Natural killer cell treated with Interleukin-12 subunit alpha and Interleukin-12 subunit beta and Interleukin-15 and Interleukin-18, amount 100 ng/mL, for 72 hours (primary cell): Measurements from ENCODE around the gene CAPN1. TPM values are rescaled to one million over a fixed set of nuclear protein-coding genes. Genes with fewer than 3 reads are reported as not detected.
A peak's percentile ranks its signal among the peaks of the same experiment; 100 is the strongest.
"Not testable (repeated sequence)": the region's sequence is repeated elsewhere in the genome, so short reads cannot be mapped to it uniquely, and the experiment has no call there.

ENCODE experiments used
- ATAC-seq, 2 donors: fragments of 150-1000 bp; cut with Tn5 transposase in 1 of 2; sonication (Bioruptor Pico), chemical (Tn5 transposase) in 1 of 2; 2 replicates each; pipeline ENCODE4 v1.10.0; 2021
- DNase-seq: peaks from one replicate; pipeline ENCODE4 v3.0.0; 2022; ENCODE audit warnings: low spot score
- H3K27ac Mint-ChIP-seq, 2 donors: 1 replicate in 1 of 2; 2 replicates in 1 of 2; pipeline ENCODE4 v1.8.0; 2022; ENCODE audit warnings: mixed read lengths in 2 of 2, mild to moderate bottlenecking in 1 of 2, moderate library complexity in 1 of 2
- H3K27me3 Mint-ChIP-seq, 2 donors: 1 replicate in 1 of 2; 2 replicates in 1 of 2; pipeline ENCODE4 v1.8.0; 2022; ENCODE audit warnings: mixed read lengths in 2 of 2
- H3K36me3 Mint-ChIP-seq: one replicate; pipeline ENCODE4 v1.8.0; 2022; ENCODE audit warnings: mixed read lengths
- H3K4me1 Mint-ChIP-seq, 2 donors: 1 replicate in 1 of 2; 2 replicates in 1 of 2; pipeline ENCODE4 v1.8.0; 2022; ENCODE audit warnings: low read depth in 2 of 2, mixed read lengths in 2 of 2, mild to moderate bottlenecking in 1 of 2
- H3K4me3 Mint-ChIP-seq: one replicate; pipeline ENCODE4 v1.8.0; 2022; ENCODE audit warnings: mixed read lengths
- H3K9me3 Mint-ChIP-seq: 2 replicates; pipeline ENCODE4 v1.8.0; 2022; ENCODE audit warnings: mixed read lengths
- total RNA-seq, 2 donors: library from RNA; stranded (reverse); gene quantifications; one replicate each; pipeline ENCODE4 v1.2.3, GENCODE V29; 2022

CAPN1 gene
- total RNA-seq, 2 donors from 2014 or later, result 141 to 146 TPM

DNA sequence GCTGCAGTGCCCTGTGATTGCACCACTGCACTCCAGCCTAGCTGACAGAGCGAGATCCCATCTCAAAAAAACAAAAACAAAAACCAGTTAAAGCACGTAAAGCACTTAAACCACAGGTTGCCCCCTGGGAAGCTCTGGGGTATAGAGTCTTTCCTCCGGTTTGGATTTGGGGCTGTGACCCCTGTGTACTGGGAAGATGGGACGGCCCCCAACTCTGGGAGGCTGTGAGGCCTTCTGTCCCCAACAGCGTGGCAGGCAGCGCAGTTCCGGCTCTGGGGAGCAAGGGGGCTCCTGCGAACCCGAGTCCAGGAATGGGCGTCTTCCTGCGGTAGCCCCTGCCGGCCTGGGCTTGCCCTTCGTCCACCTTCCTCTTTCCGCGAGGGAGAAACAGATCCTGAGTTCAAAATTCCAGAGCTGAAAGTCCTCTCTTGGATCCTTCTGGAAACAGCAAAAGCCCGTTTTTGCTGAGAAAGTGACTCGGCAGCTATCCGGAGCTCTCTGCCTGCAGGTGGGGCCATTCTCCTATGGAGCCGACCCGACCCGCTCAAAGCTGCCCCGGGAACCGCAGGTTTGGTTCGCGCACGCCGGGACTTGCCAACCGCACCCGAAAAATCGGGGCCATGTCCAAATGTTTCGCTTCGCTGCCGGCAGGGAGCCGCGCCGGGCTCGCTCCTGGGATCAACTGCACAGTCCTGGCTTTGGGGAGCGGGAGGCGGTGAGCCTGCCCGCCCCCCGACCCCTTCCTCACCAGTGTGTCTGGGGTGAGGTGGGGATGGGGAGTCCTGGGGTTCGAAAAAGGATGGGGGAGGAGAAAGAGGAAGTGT is 43.8 kb downstream of the CAPN1 start:
- Mint-ChIP-seq H3K27me3 (peaks cover 8 to 12% of the 10 kb centered on the region in 2 donors), H3K36me3 (no peaks in the 10 kb centered on the region), H3K4me1 (peaks cover 4 to 12% of the 10 kb centered on the region in 2 donors), H3K27ac (no peak overlapping the region), H3K4me3 (peak overlapping the region; percentile 34), H3K9me3 (no peaks in the 10 kb centered on the region)
- ATAC-seq, result peak; percentile 60 to 62
- no peak for DNase-seq

DNA sequence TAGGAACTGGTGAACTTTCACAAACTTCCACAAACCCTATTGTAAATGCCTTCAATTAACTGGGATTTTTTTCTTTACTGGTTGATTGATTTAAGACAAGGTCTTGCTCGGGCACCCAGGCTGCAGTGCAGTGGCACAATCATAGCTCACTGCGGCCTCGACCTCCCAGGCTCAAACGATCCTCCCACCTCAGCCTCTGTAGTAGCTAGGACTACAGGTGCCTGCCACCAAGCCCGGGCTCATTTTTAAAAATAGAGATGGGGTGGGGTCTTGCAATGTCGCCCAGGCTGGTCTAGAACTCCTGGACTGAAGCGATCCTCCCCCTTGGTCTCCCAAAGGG is 44.3 kb downstream of the CAPN1 start:
- DNase-seq (no peak), ATAC-seq (no peak)
- H3K4me1 Mint-ChIP-seq, result peaks cover 4 to 12% of the 10 kb centered on the region in 2 donors
- no peaks in the 10 kb centered on the region for H3K9me3 Mint-ChIP-seq
- H3K36me3 Mint-ChIP-seq, result no peaks in the 10 kb centered on the region
- H3K27ac Mint-ChIP-seq, result no peak overlapping the region
- H3K27me3 Mint-ChIP-seq, result peaks cover 8 to 12% of the 10 kb centered on the region in 2 donors
- peak overlapping the region; percentile 34 for H3K4me3 Mint-ChIP-seq

DNA sequence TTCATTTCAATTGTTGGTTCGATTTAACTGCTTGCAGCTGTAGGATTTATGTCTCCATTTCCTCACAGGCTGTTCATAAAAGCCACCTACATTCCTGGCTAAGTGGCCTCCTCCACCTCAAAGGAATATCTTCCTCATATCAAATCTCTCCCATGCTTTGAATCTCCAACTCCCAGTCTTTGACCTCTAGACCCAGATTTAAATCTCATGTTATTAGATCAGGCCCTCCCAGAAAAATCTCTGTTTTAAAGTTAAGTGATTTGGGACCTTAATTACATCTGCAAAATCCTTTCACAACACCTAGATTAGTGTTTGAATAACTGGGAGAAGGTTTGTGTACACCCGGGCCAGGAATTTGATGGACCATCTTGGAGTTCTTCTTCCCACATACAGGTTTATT is 46.2 kb downstream of the CAPN1 start:
- H3K4me3 Mint-ChIP-seq, result no peak overlapping the region
- H3K36me3 Mint-ChIP-seq, result no peaks in the 10 kb centered on the region
- H3K27ac Mint-ChIP-seq, result no peak overlapping the region
- peaks cover 8 to 12% of the 10 kb centered on the region in 2 donors for H3K27me3 Mint-ChIP-seq
- ATAC-seq, result no peak
- DNase-seq, result no peak
- H3K9me3 Mint-ChIP-seq, result no peaks in the 10 kb centered on the region
- H3K4me1 Mint-ChIP-seq, result peaks cover 4 to 12% of the 10 kb centered on the region in 2 donors

DNA sequence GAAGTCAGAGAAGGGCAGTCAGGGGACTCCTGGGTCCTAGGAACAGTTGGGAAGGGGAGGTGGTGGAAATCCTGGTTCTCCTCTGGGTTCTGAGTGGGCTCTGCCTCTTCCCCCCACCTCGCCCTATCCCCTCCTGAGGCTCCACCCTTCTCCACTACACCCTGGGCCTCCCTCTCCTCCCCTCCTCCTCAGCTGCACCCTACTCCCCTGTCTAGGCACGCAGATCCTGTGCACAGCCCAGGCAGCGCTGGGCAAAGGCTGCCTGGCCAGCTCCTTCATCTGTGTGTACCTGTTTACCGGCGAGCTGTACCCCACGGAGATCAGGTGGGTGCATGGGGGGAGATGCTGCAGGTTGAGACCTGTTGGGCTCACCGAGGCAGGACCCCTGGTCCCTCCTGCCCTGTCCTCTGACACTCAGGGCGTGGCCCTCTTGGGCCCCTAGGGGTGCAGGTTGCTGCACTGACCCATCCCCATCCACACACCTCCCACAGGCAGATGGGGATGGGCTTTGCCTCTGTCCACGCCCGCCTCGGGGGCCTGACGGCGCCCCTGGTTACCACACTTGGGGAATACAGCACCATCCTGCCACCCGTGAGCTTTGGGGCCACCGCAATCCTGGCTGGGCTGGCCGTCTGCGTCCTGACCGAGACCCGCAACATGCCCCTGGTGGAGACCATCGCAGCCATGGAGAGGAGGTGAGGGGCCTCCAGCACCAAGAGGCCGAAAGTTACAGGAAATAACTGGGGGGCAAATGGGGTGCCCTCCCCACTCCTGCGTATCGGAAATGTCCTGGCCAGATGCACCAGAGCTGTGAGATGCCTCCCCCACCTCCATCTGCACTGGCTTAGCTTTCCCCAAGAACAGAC is 54.7 kb downstream of the CAPN1 start:
- no peaks in the 10 kb centered on the region for H3K36me3 Mint-ChIP-seq
- DNase-seq, result no peak
- ATAC-seq, result peak; percentile 17 to 28
- no peak overlapping the region for H3K27ac Mint-ChIP-seq
- no peaks in the 10 kb centered on the region for H3K27me3 Mint-ChIP-seq
- no peaks in the 10 kb centered on the region for H3K4me1 Mint-ChIP-seq
- no peaks in the 10 kb centered on the region for H3K9me3 Mint-ChIP-seq
- H3K4me3 Mint-ChIP-seq, result no peak overlapping the region

DNA sequence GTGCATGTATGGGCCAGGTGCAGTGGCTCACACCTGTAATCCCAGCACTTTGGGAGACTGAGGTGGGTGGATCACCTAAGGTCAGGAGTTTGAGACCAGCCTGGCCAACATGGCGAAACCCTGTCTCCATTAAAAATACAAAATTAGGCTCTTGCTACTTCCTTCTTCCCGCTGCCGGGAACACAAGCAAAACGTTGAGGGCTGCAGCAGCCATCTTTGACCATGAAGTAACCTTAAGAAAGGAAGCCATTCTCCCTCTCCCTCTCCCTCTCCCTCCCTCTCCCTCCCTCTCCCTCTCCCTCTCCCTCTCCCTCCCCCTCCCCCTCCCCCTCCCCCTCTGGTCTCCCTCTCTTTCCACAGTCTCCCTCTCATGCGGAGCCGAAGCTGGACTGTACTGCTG is 56.6 kb downstream of the CAPN1 start:
- H3K27ac Mint-ChIP-seq, H3K27me3 Mint-ChIP-seq, H3K9me3 Mint-ChIP-seq, H3K4me1 Mint-ChIP-seq, H3K4me3 Mint-ChIP-seq, H3K36me3 Mint-ChIP-seq, DNase-seq: not testable (repeated sequence)
- peak in 1 of 2 donors; percentile 73 for ATAC-seq

DNA sequence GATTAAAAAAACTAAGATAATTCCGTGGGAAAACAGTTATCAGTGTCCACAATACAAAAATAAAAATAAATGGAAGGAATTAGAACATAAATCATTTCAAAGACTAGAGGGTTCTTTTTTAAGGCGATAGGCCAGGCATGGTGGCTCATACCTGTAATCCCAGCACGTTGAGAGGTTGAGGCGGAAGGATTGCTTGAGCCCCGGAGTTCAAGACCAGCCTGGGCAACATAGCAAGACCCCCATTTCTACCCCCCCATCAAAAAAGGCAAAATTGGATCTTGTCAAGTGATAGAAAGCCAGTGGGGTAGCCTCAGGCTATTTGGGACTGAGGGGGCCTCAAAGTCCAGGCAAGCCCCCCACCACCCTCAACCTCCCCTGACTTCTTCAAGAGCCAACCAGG is 59.4 kb downstream of the CAPN1 start:
- no peak overlapping the region for H3K27ac Mint-ChIP-seq
- H3K9me3 Mint-ChIP-seq, result peaks cover 3% of the 10 kb centered on the region
- DNase-seq, result no peak
- H3K4me3 Mint-ChIP-seq, result no peak overlapping the region
- no peaks in the 10 kb centered on the region for H3K27me3 Mint-ChIP-seq
- no peaks in the 10 kb centered on the region for H3K36me3 Mint-ChIP-seq
- no peak for ATAC-seq
- H3K4me1 Mint-ChIP-seq, result no peaks in the 10 kb centered on the region

DNA sequence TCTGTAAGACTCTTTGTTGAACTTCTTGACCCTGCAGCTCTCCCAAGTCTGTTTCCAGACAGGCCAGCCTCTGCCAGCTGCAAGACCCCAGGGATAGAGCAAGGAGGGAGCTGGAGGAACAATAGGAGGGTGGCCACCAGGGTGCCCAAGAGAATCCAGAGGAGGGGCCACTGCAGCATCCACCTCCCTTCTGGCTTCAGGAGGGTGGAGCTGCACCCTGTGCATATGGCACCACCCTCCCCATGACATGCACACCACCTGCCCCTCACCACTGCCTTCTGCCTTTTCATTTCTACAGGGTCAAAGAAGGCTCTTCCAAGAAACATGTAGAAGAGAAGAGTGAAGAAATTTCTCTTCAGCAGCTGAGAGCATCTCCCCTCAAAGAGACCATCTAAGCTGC is 60.0 kb downstream of the CAPN1 start:
- Mint-ChIP-seq H3K4me1 (no peaks in the 10 kb centered on the region), H3K36me3 (no peaks in the 10 kb centered on the region), H3K27ac (no peak overlapping the region), H3K27me3 (no peaks in the 10 kb centered on the region), H3K9me3 (peaks cover 3% of the 10 kb centered on the region), H3K4me3 (no peak overlapping the region)
- ATAC-seq (peak in 1 of 2 donors; percentile 57), DNase-seq (no peak)

DNA sequence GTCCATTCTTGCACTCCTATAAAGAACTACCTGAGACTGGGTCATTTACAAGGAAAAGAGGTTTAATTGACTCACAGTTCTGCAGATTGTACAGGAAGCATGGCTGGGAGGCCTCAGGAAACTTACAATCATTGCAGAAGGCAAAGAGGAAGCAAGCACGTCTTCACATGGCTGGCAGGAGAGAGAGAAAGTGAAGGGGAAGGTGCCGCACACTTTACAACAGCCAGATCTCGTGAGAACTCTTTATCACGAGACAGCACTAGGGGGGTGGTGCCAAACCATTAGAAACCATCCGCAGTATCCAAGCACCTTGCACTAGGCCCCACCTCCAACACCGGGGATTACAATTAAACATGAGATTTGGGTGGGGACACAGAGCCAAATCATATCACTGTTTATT is 60.7 kb downstream of the CAPN1 start:
- no peak overlapping the region for H3K4me3 Mint-ChIP-seq
- H3K36me3 Mint-ChIP-seq, result no peaks in the 10 kb centered on the region
- DNase-seq, result no peak
- H3K27ac Mint-ChIP-seq, result no peak overlapping the region
- peaks cover 3% of the 10 kb centered on the region for H3K9me3 Mint-ChIP-seq
- no peak for ATAC-seq
- no peaks in the 10 kb centered on the region for H3K27me3 Mint-ChIP-seq
- no peaks in the 10 kb centered on the region for H3K4me1 Mint-ChIP-seq

DNA sequence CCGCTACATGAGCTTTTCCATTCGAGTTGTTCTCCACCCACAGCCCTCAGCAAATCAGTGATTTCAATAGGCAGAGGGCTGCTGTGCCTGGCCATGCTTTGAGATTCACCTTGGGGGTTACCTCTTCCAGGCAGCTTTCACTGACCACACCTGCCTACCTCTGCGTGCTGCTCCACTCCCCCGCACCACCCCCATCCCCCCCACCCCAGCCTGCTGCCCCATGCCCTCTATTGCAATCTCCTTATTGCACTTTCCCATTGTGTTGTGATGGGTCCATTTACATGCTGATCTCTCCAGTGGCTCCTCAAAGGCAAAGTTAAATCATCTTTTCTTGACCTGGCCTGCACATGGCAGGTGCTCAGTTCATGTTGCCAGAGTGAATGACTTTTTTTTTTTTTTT is 62.1 kb downstream of the CAPN1 start:
- Mint-ChIP-seq H3K27me3 (no peaks in the 10 kb centered on the region), H3K4me1 (no peaks in the 10 kb centered on the region), H3K27ac (no peak overlapping the region), H3K9me3 (peaks cover 3% of the 10 kb centered on the region), H3K36me3 (no peaks in the 10 kb centered on the region), H3K4me3 (no peak overlapping the region)
- DNase-seq (no peak), ATAC-seq (no peak)

DNA sequence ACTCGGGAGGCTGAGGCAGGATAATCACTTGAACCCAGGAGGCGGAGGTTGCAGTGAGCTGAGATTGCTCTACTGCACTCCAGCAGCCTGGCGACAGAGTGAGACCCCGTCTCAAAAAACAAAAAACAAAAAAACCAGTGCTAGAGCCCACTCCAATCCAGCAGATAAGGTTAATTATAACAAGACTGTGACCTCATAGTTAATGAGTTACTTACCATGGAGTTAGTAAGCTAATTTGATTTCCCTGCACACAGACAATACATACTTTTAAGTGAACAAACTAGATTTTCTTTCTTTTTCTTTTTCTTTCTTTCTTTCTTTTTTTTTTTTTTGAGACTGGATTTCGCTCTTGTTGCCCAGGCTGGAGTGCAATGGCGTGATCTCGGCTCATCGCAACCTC is 63.3 kb downstream of the CAPN1 start:
- not testable (repeated sequence) for H3K27ac Mint-ChIP-seq, DNase-seq

DNA sequence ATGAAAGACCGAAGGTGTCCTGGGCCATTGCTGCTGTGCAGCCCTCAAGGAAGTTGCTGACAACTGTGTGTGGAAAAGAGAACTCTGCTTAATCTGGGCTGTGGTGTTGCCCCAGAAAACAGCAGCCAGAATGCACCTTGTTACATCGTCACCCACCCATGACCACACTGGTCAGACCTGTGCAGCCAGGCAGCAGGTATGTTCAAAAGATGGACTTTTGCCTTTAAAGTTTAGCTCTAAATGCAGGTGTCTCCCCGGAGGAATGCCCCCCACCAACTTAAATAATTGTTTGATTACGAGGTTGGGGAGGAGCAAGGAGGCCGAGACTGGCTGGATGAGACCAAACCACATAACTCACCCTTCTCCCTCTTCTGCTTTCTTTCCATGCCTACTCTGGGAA is 64.8 kb downstream of the CAPN1 start:
- no peak for DNase-seq
- no peaks in the 10 kb centered on the region for H3K4me1 Mint-ChIP-seq
- ATAC-seq, result no peak
- no peak overlapping the region for H3K27ac Mint-ChIP-seq
- H3K9me3 Mint-ChIP-seq, result peaks cover 3% of the 10 kb centered on the region
- no peak overlapping the region for H3K4me3 Mint-ChIP-seq
- H3K27me3 Mint-ChIP-seq, result no peaks in the 10 kb centered on the region
- no peaks in the 10 kb centered on the region for H3K36me3 Mint-ChIP-seq

More for the DNA sequence above, 63.3 kb downstream of the CAPN1 start:
- not testable (repeated sequence) for H3K4me3 Mint-ChIP-seq, ATAC-seq, H3K4me1 Mint-ChIP-seq, H3K9me3 Mint-ChIP-seq, H3K27me3 Mint-ChIP-seq, H3K36me3 Mint-ChIP-seq

DNA sequence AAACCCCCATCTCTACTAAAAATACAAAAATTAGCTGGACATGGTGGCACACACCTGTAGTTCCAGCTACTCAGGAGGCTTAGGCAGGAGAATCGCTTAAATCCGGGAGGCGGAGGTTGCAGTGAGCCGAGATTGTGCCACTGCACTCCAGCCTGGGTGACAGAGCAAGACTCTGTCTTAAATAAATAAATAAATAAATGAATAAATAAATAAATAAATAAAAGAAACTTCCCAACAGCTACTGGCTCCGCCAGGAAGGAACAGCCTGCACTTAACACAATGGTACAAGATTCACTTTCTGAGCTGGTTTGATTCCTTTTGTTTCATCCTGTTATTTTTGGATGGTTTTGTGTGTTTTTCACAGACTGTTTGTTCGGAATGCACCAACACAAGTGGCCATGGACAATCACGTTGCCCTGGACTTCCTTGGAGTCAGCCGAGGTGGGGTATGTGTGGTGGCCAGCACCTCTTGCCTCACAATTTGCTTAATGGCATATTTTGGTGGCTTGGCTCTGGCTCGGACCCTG is 66.5 kb downstream of the CAPN1 start:
- H3K36me3 Mint-ChIP-seq, H3K4me1 Mint-ChIP-seq, H3K27me3 Mint-ChIP-seq, H3K9me3 Mint-ChIP-seq, H3K4me3 Mint-ChIP-seq, H3K27ac Mint-ChIP-seq, ATAC-seq, DNase-seq: not testable (repeated sequence)

DNA sequence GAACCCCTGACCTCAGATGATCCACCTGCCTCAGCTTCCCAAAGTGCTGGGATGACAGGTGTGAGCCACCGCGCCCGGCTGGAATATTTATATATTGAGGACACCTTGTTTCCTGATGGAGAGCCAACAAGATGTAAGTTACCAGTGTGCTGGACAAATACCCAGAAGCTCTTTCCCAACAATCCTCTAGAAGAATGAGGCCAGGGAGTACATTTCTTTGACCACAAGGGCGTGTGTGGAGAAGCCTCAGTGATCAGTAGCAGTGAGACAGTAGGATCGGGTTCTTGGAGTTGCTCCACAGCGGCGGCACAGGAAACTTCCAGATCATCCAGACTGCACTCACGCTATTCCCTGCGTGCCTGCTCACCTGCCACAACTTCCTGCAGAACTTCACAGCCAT is 69.7 kb downstream of the CAPN1 start:
- H3K36me3 Mint-ChIP-seq, result no peaks in the 10 kb centered on the region
- no peak overlapping the region for H3K27ac Mint-ChIP-seq
- ATAC-seq, result no peak
- H3K4me1 Mint-ChIP-seq, result no peaks in the 10 kb centered on the region
- no peaks in the 10 kb centered on the region for H3K9me3 Mint-ChIP-seq
- H3K4me3 Mint-ChIP-seq, result no peak overlapping the region
- no peak for DNase-seq
- peaks cover 0 to 5% of the 10 kb centered on the region in 2 donors for H3K27me3 Mint-ChIP-seq

DNA sequence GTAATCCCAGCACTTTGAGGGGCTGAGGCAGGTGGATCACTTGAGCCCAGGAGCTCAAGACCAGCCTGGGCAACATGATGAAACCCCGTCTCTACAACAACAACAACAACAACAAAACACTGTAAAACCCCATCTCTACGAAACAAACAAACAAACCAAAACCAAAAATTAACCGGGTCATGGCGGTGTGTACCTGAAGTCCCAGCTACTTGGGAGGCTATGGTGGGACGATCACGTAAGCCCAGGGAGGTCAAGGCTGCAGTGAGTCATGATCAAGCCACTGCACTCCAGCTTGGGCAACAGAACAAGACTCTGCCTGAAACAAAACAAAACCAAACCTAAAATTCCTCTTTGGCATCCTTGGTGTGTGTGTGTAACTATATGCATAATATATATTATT is 73.0 kb downstream of the CAPN1 start:
- no peak overlapping the region for H3K4me3 Mint-ChIP-seq
- no peak for DNase-seq
- no peak overlapping the region for H3K27ac Mint-ChIP-seq
- no peaks in the 10 kb centered on the region for H3K4me1 Mint-ChIP-seq
- no peaks in the 10 kb centered on the region for H3K36me3 Mint-ChIP-seq
- peaks cover 0 to 5% of the 10 kb centered on the region in 2 donors for H3K27me3 Mint-ChIP-seq
- no peaks in the 10 kb centered on the region for H3K9me3 Mint-ChIP-seq
- ATAC-seq, result no peak
